ENCODE data around the gene DUSP12. TPM values are rescaled to one million over a fixed set of nuclear protein-coding genes. Genes with fewer than 3 reads are reported as not detected.

DUSP12 gene
- total and polyA plus RNA-seq, 9 of the 15 experiments (the other 6 are each of a cell fraction or from before 2014, with no cell fraction given), result 10.4 to 81.4 (median 43.6) TPM

DNA sequence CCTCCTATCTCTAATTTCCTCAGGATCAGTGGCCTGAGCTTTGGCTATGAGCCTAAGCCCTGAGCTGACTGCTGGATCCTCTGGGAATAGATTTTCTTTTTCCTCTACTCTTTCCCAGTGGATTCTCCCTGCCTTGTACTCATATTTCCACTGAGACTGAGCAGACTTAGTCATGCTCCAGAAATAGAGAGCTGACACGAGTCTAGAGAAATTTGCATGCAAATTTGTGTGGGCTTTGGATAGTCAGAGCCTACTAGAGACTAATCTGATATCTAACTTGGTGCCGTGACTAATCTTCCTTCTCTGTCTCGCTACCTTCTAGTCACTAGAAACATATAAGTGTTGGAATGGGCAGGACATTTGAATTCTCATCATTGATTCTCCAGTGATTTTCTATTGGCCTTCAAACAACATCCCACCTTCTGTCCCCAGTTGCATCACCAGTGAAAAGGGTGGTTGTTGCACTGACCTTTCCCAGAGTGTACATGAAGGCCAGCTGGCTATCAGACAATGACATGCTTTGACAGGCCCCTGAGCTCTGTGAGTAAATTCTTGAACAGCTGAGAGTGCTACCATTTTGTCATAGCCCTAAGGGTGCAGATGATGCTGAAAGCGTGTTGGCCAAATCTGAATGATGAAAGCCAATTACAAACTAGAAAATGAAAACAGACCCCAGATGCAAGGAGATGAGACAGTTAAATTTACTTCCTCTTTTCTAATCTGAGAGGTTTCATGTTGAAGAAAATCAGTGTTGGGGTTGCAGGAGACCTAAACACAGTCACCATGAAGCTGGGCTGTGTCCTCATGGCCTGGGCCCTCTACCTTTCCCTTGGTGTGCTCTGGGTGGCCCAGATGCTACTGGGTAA lies 42.9 kb upstream of the DUSP12 start, which contains the start of gene FCRLA (continued):
- TF ChIP-seq, protein P1, sequence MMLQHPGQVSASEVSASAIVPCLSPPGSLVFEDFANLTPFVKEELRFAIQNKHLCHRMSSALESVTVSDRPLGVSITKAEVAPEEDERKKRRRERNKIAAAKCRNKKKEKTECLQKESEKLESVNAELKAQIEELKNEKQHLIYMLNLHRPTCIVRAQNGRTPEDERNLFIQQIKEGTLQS (IDR thresholded peaks at IDR 0.05), result peak; percentile 97
- TF ChIP-seq, protein P1 (CRISPR knock-in tag; conservative IDR thresholded peaks at IDR 0.05), result peak; percentile 84; the same call in 1 of the 2 replicates
- TF ChIP-seq BHLHE40 (IDR thresholded peaks at IDR 0.05; ENCODE audit: low read length), result 0 out of 2 replicates have a peak, but pooled peaks have one; percentile 21
- TF ChIP-seq U2AF1 (optimal IDR thresholded peaks at IDR 0.05; ENCODE audit: low read depth, low read length), result no peak
- peak; percentile 35; the same call in 1 of the 2 replicates for TF ChIP-seq LCOR (CRISPR knock-in tag; IDR thresholded peaks at IDR 0.05)
- no peak for TF ChIP-seq ATF1 (CRISPR knock-in tag; IDR thresholded peaks at IDR 0.05)
- peak; percentile 36; the same call in 1 of the 2 replicates for TF ChIP-seq ATF1 (tag; IDR thresholded peaks at IDR 0.05)
- TF ChIP-seq, protein P2, sequence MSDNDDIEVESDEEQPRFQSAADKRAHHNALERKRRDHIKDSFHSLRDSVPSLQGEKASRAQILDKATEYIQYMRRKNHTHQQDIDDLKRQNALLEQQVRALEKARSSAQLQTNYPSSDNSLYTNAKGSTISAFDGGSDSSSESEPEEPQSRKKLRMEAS (CRISPR knock-in tag; IDR thresholded peaks at IDR 0.05), result 0 out of 2 replicates have a peak, but pooled peaks have one; percentile 36
- no peak for TF ChIP-seq CBX2 (IDR thresholded peaks at IDR 0.05; ENCODE audit: insufficient read depth, low read length, poor library complexity, severe bottlenecking)
- TF ChIP-seq FOSL1 (tag; conservative IDR thresholded peaks at IDR 0.05), result peak; percentile 87
- peak; percentile 57 for TF ChIP-seq TCF3 (CRISPR knock-in tag; IDR thresholded peaks at IDR 0.05)
- TF ChIP-seq TAF9B (IDR thresholded peaks at IDR 0.05; ENCODE audit: partially characterized antibody), result peak; percentile 86
- TF ChIP-seq SMAD4 (CRISPR knock-in tag; conservative IDR thresholded peaks at IDR 0.05), result 0 out of 2 replicates have a peak, but pooled peaks have one; percentile 37
- TF ChIP-seq DACH1 (IDR thresholded peaks at IDR 0.05; ENCODE audit: partially characterized antibody), result peak; percentile 68
- peak; percentile 91 for TF ChIP-seq CEBPB (tag; IDR thresholded peaks at IDR 0.05)
- TF ChIP-seq TOE1 (IDR thresholded peaks at IDR 0.05; ENCODE audit: borderline replicate concordance), result 0 out of 2 replicates have a peak, but pooled peaks have one; percentile 20
- no peak for TF ChIP-seq TOE1 (CRISPR knock-in tag; IDR thresholded peaks at IDR 0.05; ENCODE audit: borderline replicate concordance, low read depth)
- TF ChIP-seq, protein P3, sequence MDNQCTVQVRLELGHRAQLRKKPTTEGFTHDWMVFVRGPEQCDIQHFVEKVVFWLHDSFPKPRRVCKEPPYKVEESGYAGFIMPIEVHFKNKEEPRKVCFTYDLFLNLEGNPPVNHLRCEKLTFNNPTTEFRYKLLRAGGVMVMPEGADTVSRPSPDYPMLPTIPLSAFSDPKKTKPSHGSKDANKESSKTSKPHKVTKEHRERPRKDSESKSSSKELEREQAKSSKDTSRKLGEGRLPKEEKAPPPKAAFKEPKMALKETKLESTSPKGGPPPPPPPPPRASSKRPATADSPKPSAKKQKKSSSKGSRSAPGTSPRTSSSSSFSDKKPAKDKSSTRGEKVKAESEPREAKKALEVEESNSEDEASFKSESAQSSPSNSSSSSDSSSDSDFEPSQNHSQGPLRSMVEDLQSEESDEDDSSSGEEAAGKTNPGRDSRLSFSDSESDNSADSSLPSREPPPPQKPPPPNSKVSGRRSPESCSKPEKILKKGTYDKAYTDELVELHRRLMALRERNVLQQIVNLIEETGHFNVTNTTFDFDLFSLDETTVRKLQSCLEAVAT (IDR thresholded peaks at IDR 0.05), result no peak
- 0 out of 2 replicates have a peak, but pooled peaks have one; percentile 8 for TF ChIP-seq SMAD3 (CRISPR knock-in tag; conservative IDR thresholded peaks at IDR 0.05)
